GM12891 (cell line): Measurements from ENCODE around the gene ATP1B2.

Source experiments
- POLR2A ChIP-seq: IDR thresholded peaks from 2 replicates; pipeline ENCODE4 v1.6.1; 2011; ENCODE audit warnings: low read depth, low read length, control low read depth
- POLR2AphosphoS5 ChIP-seq: IDR thresholded peaks from 2 replicates; pipeline ENCODE4 v1.6.1; 2011; ENCODE audit warnings: low read depth, low read length, control low read depth
- SPI1 ChIP-seq: IDR thresholded peaks from 2 replicates; pipeline ENCODE4 v1.6.1; 2011; ENCODE audit warnings: low read depth, low read length, control low read depth
- TAF1 ChIP-seq: IDR thresholded peaks from 2 replicates; pipeline ENCODE4 v1.6.1; 2011; ENCODE audit warnings: low read depth, low read length, control low read depth

DNA sequence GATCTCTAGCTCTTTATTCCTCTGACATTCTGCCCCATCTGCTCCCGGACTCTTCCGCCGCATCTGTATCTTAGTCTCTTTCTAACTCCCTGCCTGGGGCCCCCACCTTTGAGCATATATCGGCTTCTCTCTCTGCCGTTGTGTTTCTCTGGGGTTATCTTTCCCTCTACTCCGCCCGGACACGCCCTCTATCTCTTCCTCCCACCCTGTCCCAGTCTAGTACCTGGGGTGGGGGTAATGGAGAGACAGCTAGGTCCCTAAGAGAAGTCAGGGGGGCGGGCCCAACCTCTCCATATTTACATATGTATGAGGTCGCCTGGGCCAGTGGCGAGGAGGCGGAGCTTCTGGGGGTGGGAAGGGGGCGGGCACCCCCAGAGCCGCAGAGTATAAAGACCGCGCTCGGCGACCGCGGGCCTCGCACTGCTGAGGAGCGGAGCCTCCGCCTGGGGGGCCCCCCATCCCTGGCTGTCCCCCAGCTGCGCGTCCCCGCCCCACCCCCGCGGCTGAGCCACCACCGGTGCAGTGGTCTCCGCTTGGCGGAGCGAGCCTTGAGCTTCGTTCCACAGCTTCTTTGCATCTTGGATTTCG, at the start of gene ATP1B2:
- TF ChIP-seq POLR2A, result no peak
- no peak for TF ChIP-seq POLR2AphosphoS5
- no peak for TF ChIP-seq TAF1
- no peak for TF ChIP-seq SPI1
